CD14-positive monocyte (primary cell): ENCODE data around the gene ZNF639. TPM values are rescaled to one million over a fixed set of nuclear protein-coding genes. Genes with fewer than 3 reads are reported as not detected.

Source experiments
- DNase-seq, 3 donors: peaks; one replicate each; pipeline ENCODE4 v3.0.0-alpha.2; 2011 to 2022
- H2AFZ ChIP-seq: 2 replicates; pipeline ENCODE4 v1.6.0; 2012; ENCODE audit warnings: mild to moderate bottlenecking, low read depth, low read length, inconsistent platforms; ENCODE audit not compliant: insufficient read depth, poor library complexity, severe bottlenecking
- H3K27ac ChIP-seq, 2 donors: 1 replicate in 1 of 2; 2 replicates in 1 of 2; pipeline ENCODE4 v1.5.1; 2012 to 2013; ENCODE audit warnings: low read length in 2 of 2, control low read depth in 1 of 2, inconsistent platforms in 1 of 2, low read depth in 1 of 2, mild to moderate bottlenecking in 1 of 2
- H3K27me3 ChIP-seq, 2 donors: one replicate each; pipeline versions ENCODE4 v1.6.0 to v1.6.1; 2011 to 2013; ENCODE audit warnings: low read length in 2 of 2; ENCODE audit not compliant: control insufficient read depth in 2 of 2, insufficient read depth in 2 of 2
- H3K36me3 ChIP-seq, 2 donors: replicated peaks in 1 of 2; 1 replicate in 1 of 2; 2 replicates in 1 of 2; pipeline versions ENCODE4 v1.5.1 to v1.6.1; 2012 to 2013; ENCODE audit warnings: low read length in 2 of 2, control low read depth in 1 of 2, inconsistent platforms in 1 of 2, mild to moderate bottlenecking in 1 of 2; ENCODE audit not compliant: insufficient read depth in 2 of 2, control insufficient read depth in 1 of 2
- H3K4me1 ChIP-seq, 2 donors: 1 replicate in 1 of 2; 2 replicates in 1 of 2; pipeline versions ENCODE4 v1.5.1 to v1.6.1; 2012 to 2013; ENCODE audit warnings: low read length in 2 of 2, control low read depth in 1 of 2, inconsistent platforms in 1 of 2, mild to moderate bottlenecking in 1 of 2, moderate library complexity in 1 of 2; ENCODE audit not compliant: insufficient read depth in 2 of 2, control insufficient read depth in 1 of 2
- H3K4me2 ChIP-seq: replicated peaks from 2 replicates; pipeline ENCODE3; 2012; ENCODE audit warnings: low read length, moderate library complexity, mild to moderate bottlenecking; ENCODE audit not compliant: poor library complexity, severe bottlenecking; ENCODE audit errors: extremely low read depth
- H3K4me3 ChIP-seq, 3 experiments: fragments of 200-600 bp in 1 of 3; sonication (generic) in 1 of 3; replicated peaks in 1 of 3; 1 replicate in 2 of 3; 2 replicates in 1 of 3; pipeline ENCODE4 v1.5.1; 2011 to 2013; ENCODE audit warnings: low read length in 3 of 3, mild to moderate bottlenecking in 3 of 3, control low read depth in 2 of 3, low read depth in 2 of 3, inconsistent platforms in 1 of 3, moderate library complexity in 1 of 3
- H3K79me2 ChIP-seq: 2 replicates; pipeline ENCODE4 v1.6.0; 2012; ENCODE audit warnings: mild to moderate bottlenecking, control low read depth, inconsistent platforms, low read length, moderate library complexity; ENCODE audit not compliant: insufficient read depth
- H3K9ac ChIP-seq: 2 replicates; pipeline ENCODE4 v1.6.0; 2017; ENCODE audit warnings: low read length, mild to moderate bottlenecking; ENCODE audit not compliant: insufficient read depth, poor library complexity, severe bottlenecking
- H3K9me3 ChIP-seq, 2 donors: replicated peaks in 1 of 2; 1 replicate in 1 of 2; 2 replicates in 1 of 2; pipeline versions ENCODE4 v1.5.1 to v1.6.1; 2012 to 2013; ENCODE audit warnings: low read length in 2 of 2, control low read depth in 1 of 2; ENCODE audit not compliant: control insufficient read depth in 1 of 2, insufficient read depth in 1 of 2
- H4K20me1 ChIP-seq: 2 replicates; pipeline ENCODE4 v1.6.0; 2012; ENCODE audit warnings: mild to moderate bottlenecking, low read length, control low read depth, moderate library complexity; ENCODE audit not compliant: insufficient read depth
- H3K27ac Mint-ChIP-seq, 7 donors: one replicate each; pipeline ENCODE4 v1.8.0; 2020; ENCODE audit warnings: mild to moderate bottlenecking in 7 of 7, mixed read lengths in 7 of 7, moderate library complexity in 6 of 7, inconsistent platforms in 2 of 7
- H3K27me3 Mint-ChIP-seq, 3 donors: one replicate each; pipeline ENCODE4 v1.8.0; 2021 to 2022; ENCODE audit warnings: low read depth in 3 of 3, mild to moderate bottlenecking in 3 of 3, mixed read lengths in 3 of 3, moderate library complexity in 3 of 3, inconsistent platforms in 1 of 3
- H3K36me3 Mint-ChIP-seq, 2 donors: one replicate each; pipeline ENCODE4 v1.8.0; 2020; ENCODE audit warnings: mixed read lengths in 2 of 2, inconsistent platforms in 1 of 2, mild to moderate bottlenecking in 1 of 2
- H3K4me1 Mint-ChIP-seq: one replicate; pipeline ENCODE4 v1.8.0; 2020; ENCODE audit warnings: mild to moderate bottlenecking, mixed read lengths
- H3K4me3 Mint-ChIP-seq, 2 donors: one replicate each; pipeline ENCODE4 v1.8.0; 2020; ENCODE audit warnings: mild to moderate bottlenecking in 2 of 2, mixed read lengths in 2 of 2, moderate library complexity in 1 of 2
- H3K9me3 Mint-ChIP-seq, 7 donors: one replicate each; pipeline ENCODE4 v1.8.0; 2020 to 2022; ENCODE audit warnings: mixed read lengths in 7 of 7, mild to moderate bottlenecking in 6 of 7, moderate library complexity in 6 of 7, inconsistent platforms in 2 of 7
- CTCF ChIP-seq: fragments of 200-600 bp; IDR thresholded peaks from one replicate; pipeline ENCODE4 v1.8.0; 2022; ENCODE audit warnings: antibody characterized with exemption, mild to moderate bottlenecking
- WGBS: methylation state at CpG from one replicate; pipeline ENCODE4 v1.1.5; 2013; ENCODE audit warnings: missing lambda C conversion rate; ENCODE audit not compliant: insufficient coverage; 5-methylcytosine and 5-hydroxymethylcytosine counted together
- intact Hi-C, 2 donors: fragments of 100-400 bp; cut with micrococcal nuclease; formaldehyde crosslinking; loops; one replicate each; pipeline versions ENCODE4 v1.15.0 to v1.15.1; 2023
- polyA plus RNA-seq, 3 donors: library from polyadenylated mRNA; depleted of rRNA in 1 of 3; unstranded in 2 of 3; stranded (reverse) in 1 of 3; fragments of 300-500 nt in 2 of 3; fragments of >200 nt in 1 of 3; fragmentation: Illumina TruSeq in 2 of 3; gene quantifications; 1 replicate in 2 of 3; 2 replicates in 1 of 3; pipeline ENCODE4 v1.2.3, GENCODE V29; 2012 to 2021

ZNF639 gene
- polyA plus RNA-seq, 3 donors, result 9.4 to 17.9 (median 17.7) TPM

- no peak for DNase-seq
Observed at GRCh38 chr3:179286331-179286730, 36.5 kb upstream of the ZNF639 start.

GRCh38 chr3:179288845-179289244, 34.0 kb upstream of the ZNF639 start:
- no peak overlapping the region for H3K9ac ChIP-seq
- Mint-ChIP-seq H3K27ac (no peak overlapping the region), H3K4me1 (peaks cover 3% of the 10 kb centered on the region), H3K27me3 (peaks cover 0 to 3% (median 1%) of the 10 kb centered on the region in 3 donors), H3K4me3 (no peak overlapping the region), H3K9me3 (peaks cover 0 to 8% (median 3%) of the 10 kb centered on the region in 7 donors), H3K36me3 (no peaks in the 10 kb centered on the region)
- H3K4me1 ChIP-seq, result no peaks in the 10 kb centered on the region
- no peak overlapping the region for H3K4me2 ChIP-seq
- no peaks in the 10 kb centered on the region for H4K20me1 ChIP-seq
- no peak for TF ChIP-seq CTCF
- H3K27me3 ChIP-seq, result no peaks in the 10 kb centered on the region
- DNase-seq, result no peak
- H3K4me3 ChIP-seq, result no peak overlapping the region
- H3K36me3 ChIP-seq, result no peaks in the 10 kb centered on the region
- H3K79me2 ChIP-seq, result no peaks in the 10 kb centered on the region
- H2AFZ ChIP-seq, result no peak overlapping the region
- H3K9me3 ChIP-seq, result no peaks in the 10 kb centered on the region
- intact Hi-C loops, result no loop called here
- H3K27ac ChIP-seq, result no peak overlapping the region
- WGBS, result 100% methylated on average over 1 of the region's 4 CpGs

More at GRCh38 chr3:179286331-179286730, 36.5 kb upstream of the ZNF639 start:
- H3K27ac ChIP-seq, result no peak overlapping the region
- no peaks in the 10 kb centered on the region for H4K20me1 ChIP-seq
- Mint-ChIP-seq H3K36me3 (no peaks in the 10 kb centered on the region), H3K9me3 (peaks cover 0 to 8% (median 3%) of the 10 kb centered on the region in 7 donors), H3K4me3 (no peak overlapping the region), H3K4me1 (peaks cover 3% of the 10 kb centered on the region), H3K27ac (no peak overlapping the region), H3K27me3 (peaks cover 0 to 6% (median 2%) of the 10 kb centered on the region in 3 donors)
- no peaks in the 10 kb centered on the region for H3K4me1 ChIP-seq
- no peaks in the 10 kb centered on the region for H3K9me3 ChIP-seq
- H3K79me2 ChIP-seq, result no peaks in the 10 kb centered on the region
- no CpG with 5 or more reads among the region's 6 CpGs for WGBS
- no peaks in the 10 kb centered on the region for H3K36me3 ChIP-seq
- H2AFZ ChIP-seq, result no peak overlapping the region
- H3K4me2 ChIP-seq, result no peak overlapping the region
- no peak for TF ChIP-seq CTCF
- intact Hi-C loops, result no loop called here
- no peaks in the 10 kb centered on the region for H3K27me3 ChIP-seq
- no peak overlapping the region for H3K9ac ChIP-seq
- no peak overlapping the region for H3K4me3 ChIP-seq
